GM21360 (cell line): ENCODE measurements around the gene BGLAP.

ENCODE experiments used
- ATAC-seq: cut with Tn5 transposase; IDR thresholded peaks from one replicate; pipeline ENCODE4 v1.9.1; 2021; ENCODE audit warnings: mild to moderate bottlenecking, moderate library complexity; ENCODE audit not compliant: unreplicated experiment

The BGLAP gene

DNA sequence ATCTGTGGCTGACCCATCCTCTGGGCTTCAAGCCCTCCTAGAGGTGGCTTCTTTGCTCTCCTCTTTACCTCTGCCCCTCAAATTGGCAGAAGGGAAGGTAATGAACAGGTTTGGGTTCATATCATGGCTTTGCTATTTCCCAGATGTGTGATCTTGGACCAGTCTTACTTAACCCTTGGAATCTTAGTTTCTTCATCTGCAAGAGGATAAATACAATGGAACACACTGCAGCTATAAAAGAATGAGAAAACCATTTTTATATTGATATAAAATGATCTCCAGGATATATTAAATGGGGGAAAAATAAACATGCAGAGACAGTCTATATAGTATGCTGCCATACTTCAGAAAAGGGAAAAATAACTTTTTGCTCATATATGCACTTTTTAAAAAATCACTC, 47.9 kb downstream of the BGLAP start:
- no peak for ATAC-seq

DNA sequence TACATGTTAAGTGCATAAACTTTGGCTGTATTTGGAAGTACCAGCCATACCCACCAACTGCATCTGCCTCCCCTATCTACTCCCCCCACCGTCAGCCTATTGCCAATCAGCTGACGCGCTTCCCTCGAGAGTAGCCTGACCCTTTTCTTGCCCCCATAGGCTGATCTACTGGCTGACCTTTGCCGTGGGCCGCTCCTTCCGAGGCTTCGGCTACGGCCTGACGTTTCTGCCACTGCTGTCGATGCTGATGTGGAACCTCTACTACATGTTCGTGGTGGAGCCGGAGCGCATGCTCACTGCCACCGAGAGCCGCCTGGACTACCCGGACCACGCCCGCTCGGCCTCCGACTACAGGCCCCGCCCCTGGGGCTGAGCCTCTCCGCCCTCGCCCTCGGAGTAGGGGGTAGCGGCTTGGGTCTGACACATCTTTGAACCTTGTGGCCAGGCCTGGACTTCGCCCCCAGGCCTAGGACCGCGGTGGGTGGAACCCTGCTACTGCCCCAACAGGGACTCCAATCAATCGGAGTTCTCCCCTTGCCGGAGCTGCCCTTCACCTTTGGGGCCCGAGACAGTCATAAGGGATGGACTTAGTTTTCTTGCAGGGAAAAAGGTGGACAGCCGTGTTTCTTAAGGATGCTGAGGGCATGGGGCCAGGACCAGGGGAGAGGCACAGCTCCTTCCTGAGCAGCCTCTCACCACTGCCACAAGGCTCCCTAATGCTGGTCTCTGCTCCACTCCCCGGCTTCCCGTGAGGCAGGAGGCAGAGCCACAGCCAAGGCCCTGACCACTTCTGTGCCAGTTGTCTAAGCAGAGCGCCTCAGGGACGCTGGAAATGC, 49.5 kb downstream of the BGLAP start:
- ATAC-seq, result no peak
